ENCODE data around the gene PSMC1. TPM values are rescaled to one million over a fixed set of nuclear protein-coding genes. Genes with fewer than 3 reads are reported as not detected.

The PSMC1 gene
- total RNA-seq, 1 donor: 154 TPM

GRCh38 chr14:90301668-90302090 is 45.3 kb downstream of the PSMC1 start:
- no peak overlapping the region for H3K4me3 ChIP-seq (ENCODE audit: low read depth, low read length)
- DNase-seq (ENCODE audit: low read depth): peak; percentile 82
- peak; percentile 63 for TF ChIP-seq CTCF (IDR thresholded peaks at IDR 0.05; ENCODE audit: insufficient read depth, low read length)

- H3K4me3 ChIP-seq (ENCODE audit: low read depth, low read length): no peak overlapping the region
- TF ChIP-seq CTCF (IDR thresholded peaks at IDR 0.05; ENCODE audit: insufficient read depth, low read length): no peak
- peak; percentile 8 for DNase-seq (ENCODE audit: low read depth)
Observed at GRCh38 chr14:90302529-90303303, 46.4 kb downstream of the PSMC1 start.

GRCh38 chr14:90303473-90303872 is 47.1 kb downstream of the PSMC1 start:
- H3K4me3 ChIP-seq (ENCODE audit: low read depth, low read length): no peak overlapping the region
- no peak for DNase-seq (ENCODE audit: low read depth)
- TF ChIP-seq CTCF (IDR thresholded peaks at IDR 0.05; ENCODE audit: insufficient read depth, low read length): no peak

GRCh38 chr14:90304502-90304901 is 48.1 kb downstream of the PSMC1 start:
- no peak for DNase-seq (ENCODE audit: low read depth)
- no peak overlapping the region for H3K4me3 ChIP-seq (ENCODE audit: low read depth, low read length)
- no peak for TF ChIP-seq CTCF (IDR thresholded peaks at IDR 0.05; ENCODE audit: insufficient read depth, low read length)

GRCh38 chr14:90305176-90305601 is 48.8 kb downstream of the PSMC1 start:
- no peak for TF ChIP-seq CTCF (IDR thresholded peaks at IDR 0.05; ENCODE audit: insufficient read depth, low read length)
- no peak overlapping the region for H3K4me3 ChIP-seq (ENCODE audit: low read depth, low read length)
- no peak for DNase-seq (ENCODE audit: low read depth)

DNA sequence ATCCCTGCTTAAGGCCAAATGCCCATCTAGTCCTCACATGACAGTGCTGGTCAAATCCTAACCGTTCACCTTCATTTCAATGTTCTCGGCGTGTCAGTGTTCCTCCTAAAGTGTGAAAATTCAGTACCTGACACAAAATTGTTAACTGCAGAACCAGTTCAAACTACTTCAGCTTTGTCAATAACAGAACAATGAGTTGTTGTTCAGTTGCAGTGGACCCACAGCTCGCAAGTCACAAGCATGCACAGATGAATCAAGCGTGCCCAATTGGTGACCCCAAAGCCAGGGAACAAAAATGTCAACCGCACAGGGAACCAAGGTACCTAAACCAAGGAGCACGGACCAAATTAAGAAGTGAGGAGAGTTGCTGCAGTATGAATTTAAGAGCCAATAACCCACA is 52.2 kb downstream of the PSMC1 start:
- TF ChIP-seq CTCF (IDR thresholded peaks at IDR 0.05; ENCODE audit: insufficient read depth, low read length): no peak
- no peak overlapping the region for H3K4me3 ChIP-seq (ENCODE audit: low read depth, low read length)
- no peak for DNase-seq (ENCODE audit: low read depth)

GRCh38 chr14:90317286-90317685 is 60.9 kb downstream of the PSMC1 start:
- H3K4me3 ChIP-seq (ENCODE audit: low read depth, low read length): no peak overlapping the region
- no peak for TF ChIP-seq CTCF (IDR thresholded peaks at IDR 0.05; ENCODE audit: insufficient read depth, low read length)
- no peak for DNase-seq (ENCODE audit: low read depth)

Data from fibroblast of the aortic adventitia (primary cell).